GM12878 (cell line): ENCODE results near the gene SDK2. TPM values are rescaled to one million over a fixed set of nuclear protein-coding genes. Genes with fewer than 3 reads are reported as not detected.

Experiments
- ATAC-seq: fragments of 200-7000 bp; cut with Tn5 transposase; 3 replicates; pipeline ENCODE4 v1.9.1; 2020; ENCODE audit warnings: mild to moderate bottlenecking, moderate library complexity
- BruUV-seq: library from RNA; stranded (reverse); fragments of 400-500 nt; replicated peaks from 2 replicates; lab custom pipeline; 2021; lab: Mats Ljungman, UMichigan
- CTCF ChIA-PET: fragments of 300-600 bp; sonication (Branson Sonifier 250); formaldehyde crosslinking; extraction: SDS; loops from one replicate; lab custom pipeline; 2021; ENCODE audit warnings: inconsistent platforms; lab: Yijun Ruan, JAX
- POLR2A ChIA-PET: fragments of 350-600 bp; formaldehyde crosslinking; extraction: SDS; loops from one replicate; lab custom pipeline; 2021; ENCODE audit warnings: inconsistent platforms; lab: Charles Lee
- RAD21 ChIA-PET: fragments of 300-600 bp; sonication (Branson Sonifier 250); formaldehyde crosslinking; loops from one replicate; lab custom pipeline; 2023; ENCODE audit warnings: antibody characterized with exemption; ENCODE audit not compliant: unreplicated experiment; lab: Charles Lee
- SMC1A ChIA-PET: fragments of 300-600 bp; sonication (Branson Sonifier 250); formaldehyde crosslinking; loops from one replicate; lab custom pipeline; 2023; ENCODE audit not compliant: unreplicated experiment, uncharacterized antibody; lab: Charles Lee
- DNase-seq: peaks from one replicate; pipeline ENCODE4 v3.0.0-alpha.2; 2011; ENCODE audit warnings: low read depth, low spot score
- FAIRE-seq: peaks from 3 replicates; lab custom pipeline; 2011; peaks lifted over from hg19 to GRCh38; lab: Jason Lieb, UNC
- H2AFZ ChIP-seq: 2 replicates; pipeline ENCODE4 v1.6.0; 2011; ENCODE audit warnings: low read depth, low read length, control low read depth; ENCODE audit not compliant: control insufficient read depth
- H3K27ac ChIP-seq: 2 replicates; pipeline ENCODE4 v1.5.1; 2011; ENCODE audit warnings: control low read depth; ENCODE audit not compliant: control insufficient read depth, insufficient read depth
- H3K27me3 ChIP-seq, 2 experiments: replicated peaks in 1 of 2; 2 replicates each; pipeline versions ENCODE4 v1.6.0 to v1.6.1; 2011; ENCODE audit warnings: low read length in 1 of 2; ENCODE audit not compliant: control insufficient read depth in 2 of 2, insufficient read depth in 2 of 2
- H3K36me3 ChIP-seq, 2 experiments: 2 replicates each; pipeline ENCODE4 v1.5.1; 2011; ENCODE audit warnings: low read length in 1 of 2; ENCODE audit not compliant: control insufficient read depth in 2 of 2, insufficient read depth in 2 of 2
- H3K4me1 ChIP-seq: 2 replicates; pipeline ENCODE4 v1.6.1; 2011; ENCODE audit warnings: mild to moderate bottlenecking, low read length, moderate library complexity, mixed read lengths; ENCODE audit not compliant: control insufficient read depth, insufficient read depth
- H3K4me2 ChIP-seq: 2 replicates; pipeline ENCODE4 v1.6.0; 2011; ENCODE audit warnings: control low read depth; ENCODE audit not compliant: control insufficient read depth, insufficient read depth
- H3K4me3 ChIP-seq: fragments of 200-600 bp; sonication (generic); 2 replicates; pipeline ENCODE4 v1.5.1; 2016
- H3K79me2 ChIP-seq: 2 replicates; pipeline ENCODE4 v1.6.0; 2011; ENCODE audit warnings: low read length; ENCODE audit not compliant: control insufficient read depth, insufficient read depth
- H3K9ac ChIP-seq: 2 replicates; pipeline ENCODE4 v1.8.0; 2011; ENCODE audit warnings: low read length, control low read depth, mixed read lengths; ENCODE audit not compliant: control insufficient read depth, insufficient read depth
- H3K9me3 ChIP-seq: replicated peaks from 3 replicates; pipeline ENCODE4 v1.5.1; 2011; ENCODE audit warnings: mild to moderate bottlenecking, low read length; ENCODE audit not compliant: control insufficient read depth, insufficient read depth
- H4K20me1 ChIP-seq: 2 replicates; pipeline ENCODE4 v1.6.0; 2011; ENCODE audit not compliant: control insufficient read depth, insufficient read depth
- CHD4 ChIP-seq: fragments of 200-600 bp; sonication (generic); IDR thresholded peaks from 2 replicates; pipeline ENCODE4 v1.6.1; 2016; ENCODE audit warnings: mild to moderate bottlenecking
- EP300 ChIP-seq, 2 experiments: fragments of 150-350 bp in 1 of 2; IDR thresholded peaks; 2 replicates each; pipeline ENCODE4 v1.6.1; 2011 to 2012; ENCODE audit warnings: low read depth in 2 of 2, low read length in 2 of 2, borderline replicate concordance in 1 of 2, improper control_type of control experiment in 1 of 2, inconsistent platforms in 1 of 2; ENCODE audit not compliant: control insufficient read depth in 1 of 2
- FOXM1 ChIP-seq: IDR thresholded peaks from 2 replicates; pipeline ENCODE4 v1.6.1; 2012; ENCODE audit warnings: low read depth, mild to moderate bottlenecking, inconsistent platforms, low read length, moderate library complexity
- NFXL1 ChIP-seq: fragments of 450-650 bp; IDR thresholded peaks from 2 replicates; pipeline ENCODE4 v1.6.1; 2017; ENCODE audit warnings: antibody characterized with exemption, mild to moderate bottlenecking, borderline replicate concordance
- RB1 ChIP-seq: fragments of 450-650 bp; formaldehyde crosslinking; IDR thresholded peaks from 2 replicates; pipeline ENCODE4 v1.6.1; 2017; ENCODE audit warnings: mild to moderate bottlenecking, borderline replicate concordance
- RCOR1 ChIP-seq: conservative IDR thresholded peaks from 2 replicates; pipeline ENCODE4 v1.6.1; 2012; ENCODE audit warnings: low read depth, low read length, improper control_type of control experiment
- RFX5 ChIP-seq: IDR thresholded peaks from 2 replicates; pipeline ENCODE4 v1.6.1; 2011; ENCODE audit warnings: low read depth, low read length, improper control_type of control experiment
- SPI1 ChIP-seq: IDR thresholded peaks from 2 replicates; pipeline ENCODE4 v1.6.1; 2011; ENCODE audit warnings: low read depth, mild to moderate bottlenecking, low read length, moderate library complexity, borderline replicate concordance; ENCODE audit not compliant: insufficient read depth
- ZNF24 ChIP-seq: fragments of 450-650 bp; IDR thresholded peaks from 2 replicates; pipeline ENCODE4 v1.6.1; 2017; ENCODE audit warnings: antibody characterized with exemption, mild to moderate bottlenecking
- WGBS: methylation state at CpG from one replicate; pipeline ENCODE4 v1.1.6; 2016; ENCODE audit warnings: low lambda C conversion rate; ENCODE audit not compliant: insufficient replicate concordance, insufficient coverage; ENCODE audit errors: missing lambda C conversion rate; 5-methylcytosine and 5-hydroxymethylcytosine counted together
- in situ Hi-C: fragments of 300-500 bp; cut with MboI; formaldehyde crosslinking; loops from 9 replicates; pipeline ENCODE4 v1.14.3; 2018; ENCODE audit warnings: mixed read lengths
- intact Hi-C: fragments of 100-400 bp; cut with micrococcal nuclease; formaldehyde crosslinking; loops from one replicate; pipeline ENCODE4 v1.14.2; 2022; ENCODE audit not compliant: unreplicated experiment
- polyA plus RNA-seq, 11 experiments: library from polyadenylated mRNA; depleted of rRNA in 4 of 11; unstranded in 6 of 11; stranded (reverse) in 5 of 11; fragments of >200 nt; fragmentation: Nextera tagmentation in 4 of 11; fragmentation: Illumina TruSeq in 1 of 11; extraction: Ambion mirVana in 4 of 11; extraction: Trizol in 1 of 11; gene quantifications; 1 replicate in 1 of 11; 2 replicates in 10 of 11; pipeline versions ENCODE4 v1.2.1 to v1.2.3, GENCODE V29; 2011 to 2016; ENCODE audit warnings: inconsistent platforms in 2 of 11, missing spikeins in 2 of 11, low read depth in 1 of 11
- total RNA-seq, 4 experiments: library from RNA; depleted of rRNA in 3 of 4; stranded (reverse); fragments of >200 nt in 3 of 4; fragmentation: Illumina TruSeq in 1 of 4; extraction: Trizol in 1 of 4; gene quantifications; 2 replicates each; pipeline versions ENCODE4 v1.2.1 to v1.2.3, GENCODE V29; 2013 to 2021
- TF ChIP-seq, protein P1 (sequence below): fragments of 150-350 bp; IDR thresholded peaks from 2 replicates; pipeline ENCODE4 v1.6.1; 2016; ENCODE audit warnings: low read depth, low read length

Gene SDK2
- total and polyA plus RNA-seq, 10 of the 15 experiments (the other 5 are each of a cell fraction or from before 2014, with no cell fraction given) = 0.03 to 0.08 (median 0.03) TPM; not detected in 7

GRCh38 chr17:73364155-73364522 is 280.1 kb downstream of the SDK2 start:
- Histone ChIP-seq H4K20me1 (no peaks in the 10 kb centered on the region; the same call in 1 of the 2 replicates), H2AFZ (no peak overlapping the region), H3K9me3 (no peaks in the 10 kb centered on the region), H3K36me3 (no peaks in the 10 kb centered on the region), H3K4me3 (no peak overlapping the region), H3K9ac (no peak overlapping the region), H3K4me1 (no peaks in the 10 kb centered on the region), H3K27ac (no peak overlapping the region), H3K79me2 (no peaks in the 10 kb centered on the region), H3K4me2 (no peak overlapping the region), H3K27me3 (peaks cover 0 to 2% of the 10 kb centered on the region in 2 experiments; a peak in 2 of 4 replicates)
- RAD21 ChIA-PET = interaction anchor here (0.6 to 10.5 kb wide), 4 partner anchors 22 to 106 kb away, joined by 3 to 218 read pairs (median 8); partner anchors contain the start of gene CPSF4L
- SMC1A ChIA-PET = interaction anchor here (1.3 to 13.2 kb wide), 4 partner anchors 25 to 124 kb away, joined by 3 to 261 read pairs (median 4); no protein-coding TSS in a partner anchor
- in situ Hi-C loops (no loop called here), intact Hi-C loops (no loop called here)
- POLR2A ChIA-PET = no interaction called here
- DNase-seq (no peak), FAIRE-seq (no peak), ATAC-seq (no peak)
- no TSS peak for BruUV-seq
- CTCF ChIA-PET = interaction anchor here (0.6 to 17.4 kb wide), 4 partner anchors 53 to 639 kb away, joined by 3 to 365 read pairs (median 38); partner anchors contain the start of genes CDC42EP4 and CPSF4L
- WGBS = 24% methylated on average over 4 of the region's 4 CpGs
- TF ChIP-seq, protein P1, sequence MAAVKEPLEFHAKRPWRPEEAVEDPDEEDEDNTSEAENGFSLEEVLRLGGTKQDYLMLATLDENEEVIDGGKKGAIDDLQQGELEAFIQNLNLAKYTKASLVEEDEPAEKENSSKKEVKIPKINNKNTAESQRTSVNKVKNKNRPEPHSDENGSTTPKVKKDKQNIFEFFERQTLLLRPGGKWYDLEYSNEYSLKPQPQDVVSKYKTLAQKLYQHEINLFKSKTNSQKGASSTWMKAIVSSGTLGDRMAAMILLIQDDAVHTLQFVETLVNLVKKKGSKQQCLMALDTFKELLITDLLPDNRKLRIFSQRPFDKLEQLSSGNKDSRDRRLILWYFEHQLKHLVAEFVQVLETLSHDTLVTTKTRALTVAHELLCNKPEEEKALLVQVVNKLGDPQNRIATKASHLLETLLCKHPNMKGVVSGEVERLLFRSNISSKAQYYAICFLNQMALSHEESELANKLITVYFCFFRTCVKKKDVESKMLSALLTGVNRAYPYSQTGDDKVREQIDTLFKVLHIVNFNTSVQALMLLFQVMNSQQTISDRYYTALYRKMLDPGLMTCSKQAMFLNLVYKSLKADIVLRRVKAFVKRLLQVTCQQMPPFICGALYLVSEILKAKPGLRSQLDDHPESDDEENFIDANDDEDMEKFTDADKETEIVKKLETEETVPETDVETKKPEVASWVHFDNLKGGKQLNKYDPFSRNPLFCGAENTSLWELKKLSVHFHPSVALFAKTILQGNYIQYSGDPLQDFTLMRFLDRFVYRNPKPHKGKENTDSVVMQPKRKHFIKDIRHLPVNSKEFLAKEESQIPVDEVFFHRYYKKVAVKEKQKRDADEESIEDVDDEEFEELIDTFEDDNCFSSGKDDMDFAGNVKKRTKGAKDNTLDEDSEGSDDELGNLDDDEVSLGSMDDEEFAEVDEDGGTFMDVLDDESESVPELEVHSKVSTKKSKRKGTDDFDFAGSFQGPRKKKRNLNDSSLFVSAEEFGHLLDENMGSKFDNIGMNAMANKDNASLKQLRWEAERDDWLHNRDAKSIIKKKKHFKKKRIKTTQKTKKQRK = no peak
- TF ChIP-seq ZNF24 (no peak), NFXL1 (no peak), EP300 (IDR thresholded peaks at IDR 0.05; ENCODE audit: borderline replicate concordance in 1 of 2, control insufficient read depth in 1 of 2, low read depth in 2 of 2, low read length in 2 of 2) (no peak), SPI1 (no peak), RCOR1 (no peak), FOXM1 (no peak), RB1 (no peak), CHD4 (no peak), RFX5 (no peak)
